ENCODE data around the gene NPSR1.
"Not testable (repeated sequence)": the region's sequence is repeated elsewhere in the genome, so short reads cannot be mapped to it uniquely, and the experiment has no call there.

Gene NPSR1

DNA sequence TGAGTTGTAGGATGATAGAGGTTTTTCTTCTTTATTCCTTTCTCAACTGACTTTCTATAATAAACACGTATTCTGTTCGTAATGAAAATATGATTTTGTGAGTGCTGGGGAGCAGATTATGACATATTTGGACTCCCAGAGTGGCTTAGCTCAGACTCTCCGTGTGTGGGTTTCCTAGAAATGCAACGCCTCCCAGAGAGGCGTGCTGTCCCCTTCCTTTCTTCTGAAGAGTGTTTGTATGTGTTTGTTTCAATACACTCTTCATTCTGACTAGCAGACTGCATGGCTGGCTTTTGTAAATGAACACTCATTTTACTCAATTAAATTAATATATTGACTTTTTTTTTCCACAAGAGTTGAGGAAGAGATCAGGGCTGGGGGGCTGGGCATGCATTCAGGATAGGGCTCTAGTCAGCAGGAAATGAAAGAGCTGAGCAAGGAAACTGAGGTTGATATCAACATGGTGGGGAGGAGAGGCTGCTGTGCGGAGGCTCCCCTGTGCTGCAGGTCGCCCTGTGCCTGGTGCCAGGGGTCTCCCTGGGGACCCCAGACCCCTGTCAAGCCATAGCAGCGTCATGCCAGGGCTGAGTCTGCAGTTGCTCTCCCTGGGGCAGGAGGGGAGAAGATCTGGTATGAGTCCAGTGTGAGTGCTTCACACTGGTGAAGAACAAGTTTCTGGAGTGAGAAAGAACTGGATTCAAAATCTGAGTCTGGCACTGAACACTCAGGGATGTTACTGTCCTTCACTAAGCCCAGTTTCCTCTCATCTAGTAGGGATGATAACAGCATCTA, 221.1 kb downstream of the NPSR1 start:
- DNase-seq = not testable (repeated sequence)

- DNase-seq = no peak
Measured at GRCh38 chr7:34879871-34880270, 221.9 kb downstream of the NPSR1 start.

GRCh38 chr7:34883855-34884254, 225.8 kb downstream of the NPSR1 start:
- DNase-seq = not testable (repeated sequence)

DNA sequence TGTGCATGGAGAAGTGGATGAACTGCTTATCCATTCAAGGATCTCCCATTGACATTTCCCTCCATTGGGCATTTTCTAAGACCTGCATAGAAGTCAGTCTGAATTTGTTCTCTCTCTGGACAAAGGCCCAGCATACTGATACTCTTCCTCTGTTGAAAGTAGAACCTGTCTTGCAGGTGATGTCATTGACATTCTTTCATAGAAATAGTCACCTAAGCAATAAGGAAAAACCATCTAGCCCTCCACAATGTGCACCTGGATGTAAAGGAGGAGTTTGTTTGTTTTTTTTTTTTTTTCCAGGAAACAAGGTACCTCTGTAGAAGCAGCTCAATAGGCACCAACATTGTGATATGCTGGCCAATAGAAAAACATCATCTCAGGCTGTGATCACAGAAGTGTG, 228.8 kb downstream of the NPSR1 start:
- DNase-seq = no peak

GRCh38 chr7:34889951-34890350, 231.9 kb downstream of the NPSR1 start:
- DNase-seq = no peak

DNA sequence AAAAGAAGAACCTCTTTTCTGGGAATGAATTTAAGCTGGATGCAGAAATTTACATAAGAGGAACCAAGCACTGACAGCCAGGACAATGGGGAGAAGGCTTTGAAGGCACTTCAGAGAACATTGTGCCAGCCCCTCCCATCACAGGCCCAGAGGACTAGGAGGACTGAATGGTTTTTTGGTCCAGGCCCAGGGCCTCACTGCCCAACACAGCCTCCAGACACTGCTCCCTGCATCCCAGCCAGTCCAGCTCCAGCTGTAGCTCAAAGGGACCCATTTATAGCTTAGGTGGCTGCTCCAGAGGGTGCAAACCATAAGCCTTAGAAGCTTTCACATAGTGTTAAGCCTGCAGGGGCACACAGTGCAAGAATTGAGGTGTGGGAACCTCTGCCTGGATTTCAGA, 237.2 kb downstream of the NPSR1 start:
- no peak for DNase-seq

Data from NCI-H2081 (cell line).